ENCODE data around the gene PRDM11.
"Not testable (repeated sequence)": the region's sequence is repeated elsewhere in the genome, so short reads cannot be mapped to it uniquely, and the experiment has no call there.

The PRDM11 gene

GRCh38 chr11:45108070-45109064 lies 38.1 kb upstream of the PRDM11 start:
- H3K4me3 Mint-ChIP-seq = no peak overlapping the region
- H3K4me1 Mint-ChIP-seq = peaks cover 11 to 24% of the 10 kb centered on the region in 2 donors
- H3K27ac Mint-ChIP-seq = no peak overlapping the region
- H3K36me3 Mint-ChIP-seq = no peaks in the 10 kb centered on the region
- no peak for ATAC-seq (replicated peaks)
- DNase-seq = no peak
- peaks cover 26 to 44% of the 10 kb centered on the region in 2 donors for H3K27me3 Mint-ChIP-seq
- H3K9me3 Mint-ChIP-seq = no peaks in the 10 kb centered on the region

GRCh38 chr11:45109400-45109799 lies 37.0 kb upstream of the PRDM11 start:
- ATAC-seq (replicated peaks) (no peak), DNase-seq (no peak)
- peaks cover 27 to 48% of the 10 kb centered on the region in 2 donors for H3K27me3 Mint-ChIP-seq
- H3K4me1 Mint-ChIP-seq = peaks cover 15 to 29% of the 10 kb centered on the region in 2 donors
- H3K4me3 Mint-ChIP-seq = no peak overlapping the region
- no peaks in the 10 kb centered on the region for H3K36me3 Mint-ChIP-seq
- H3K27ac Mint-ChIP-seq = peak overlapping the region; percentile 5
- H3K9me3 Mint-ChIP-seq = no peaks in the 10 kb centered on the region

GRCh38 chr11:45110562-45110961 lies 35.9 kb upstream of the PRDM11 start:
- H3K36me3 Mint-ChIP-seq = no peaks in the 10 kb centered on the region
- H3K4me3 Mint-ChIP-seq = no peak overlapping the region
- peaks cover 15 to 27% of the 10 kb centered on the region in 2 donors for H3K4me1 Mint-ChIP-seq
- ATAC-seq (replicated peaks) (peak; percentile 55 to 64), DNase-seq (peak; percentile 35)
- peaks cover 0 to 2% of the 10 kb centered on the region in 2 donors for H3K9me3 Mint-ChIP-seq
- H3K27ac Mint-ChIP-seq = no peak overlapping the region
- peaks cover 33 to 52% of the 10 kb centered on the region in 2 donors for H3K27me3 Mint-ChIP-seq

- peaks cover 0 to 2% of the 10 kb centered on the region in 2 donors for H3K9me3 Mint-ChIP-seq
- peaks cover 42 to 74% of the 10 kb centered on the region in 2 donors for H3K27me3 Mint-ChIP-seq
- peak; percentile 89 for ATAC-seq (replicated peaks)
Observed at GRCh38 chr11:45113807-45114206, 32.6 kb upstream of the PRDM11 start.

GRCh38 chr11:45127836-45128235 lies 18.6 kb upstream of the PRDM11 start:
- H3K27me3 Mint-ChIP-seq = peaks cover 34 to 37% of the 10 kb centered on the region in 2 donors
- not testable (repeated sequence) for H3K36me3 Mint-ChIP-seq; ATAC-seq (replicated peaks); DNase-seq; H3K4me1 Mint-ChIP-seq; H3K27ac Mint-ChIP-seq; H3K9me3 Mint-ChIP-seq; H3K4me3 Mint-ChIP-seq

More at GRCh38 chr11:45113807-45114206, 32.6 kb upstream of the PRDM11 start:
- H3K36me3 Mint-ChIP-seq = no peaks in the 10 kb centered on the region
- H3K4me1 Mint-ChIP-seq = peaks cover 11 to 21% of the 10 kb centered on the region in 2 donors
- no peak overlapping the region for H3K4me3 Mint-ChIP-seq
- no peak for DNase-seq
- H3K27ac Mint-ChIP-seq = no peak overlapping the region

- Mint-ChIP-seq H3K4me3 (no peak overlapping the region), H3K27ac (no peak overlapping the region), H3K4me1 (no peaks in the 10 kb centered on the region), H3K9me3 (no peaks in the 10 kb centered on the region), H3K27me3 (peaks cover 49 to 64% of the 10 kb centered on the region in 2 donors), H3K36me3 (no peaks in the 10 kb centered on the region)
- ATAC-seq (replicated peaks) (no peak), DNase-seq (no peak)
Observed at GRCh38 chr11:45133878-45134277, 12.6 kb upstream of the PRDM11 start.

GRCh38 chr11:45141171-45141570 lies 5.3 kb upstream of the PRDM11 start:
- peak; percentile 87 to 90 for ATAC-seq (replicated peaks)
- H3K9me3 Mint-ChIP-seq = no peaks in the 10 kb centered on the region
- peaks cover 10 to 22% of the 10 kb centered on the region in 2 donors for H3K4me1 Mint-ChIP-seq
- H3K36me3 Mint-ChIP-seq = no peaks in the 10 kb centered on the region
- no peak for DNase-seq
- no peak overlapping the region for H3K4me3 Mint-ChIP-seq
- H3K27me3 Mint-ChIP-seq = peaks cover 33 to 62% of the 10 kb centered on the region in 2 donors
- H3K27ac Mint-ChIP-seq = no peak overlapping the region

- H3K27me3 Mint-ChIP-seq = peaks cover 33 to 61% of the 10 kb centered on the region in 2 donors
- H3K4me3 Mint-ChIP-seq = no peak overlapping the region
- peaks cover 10 to 25% of the 10 kb centered on the region in 2 donors for H3K4me1 Mint-ChIP-seq
- DNase-seq (no peak), ATAC-seq (replicated peaks) (peak; percentile 2 to 24)
- H3K36me3 Mint-ChIP-seq = no peaks in the 10 kb centered on the region
- no peaks in the 10 kb centered on the region for H3K9me3 Mint-ChIP-seq
- no peak overlapping the region for H3K27ac Mint-ChIP-seq
Observed at GRCh38 chr11:45141631-45142030, 4.8 kb upstream of the PRDM11 start.

GRCh38 chr11:45142241-45143055 lies 4.0 kb upstream of the PRDM11 start:
- DNase-seq (no peak), ATAC-seq (replicated peaks) (no peak)
- Mint-ChIP-seq H3K4me1 (peaks cover 10 to 27% of the 10 kb centered on the region in 2 donors), H3K27me3 (peaks cover 33 to 61% of the 10 kb centered on the region in 2 donors), H3K9me3 (no peaks in the 10 kb centered on the region), H3K4me3 (no peak overlapping the region), H3K27ac (no peak overlapping the region), H3K36me3 (no peaks in the 10 kb centered on the region)

GRCh38 chr11:45143494-45143893 lies 2.9 kb upstream of the PRDM11 start:
- DNase-seq (no peak), ATAC-seq (replicated peaks) (no peak)
- H3K9me3 Mint-ChIP-seq = no peaks in the 10 kb centered on the region
- no peak overlapping the region for H3K4me3 Mint-ChIP-seq
- H3K27ac Mint-ChIP-seq = no peak overlapping the region
- peaks cover 18 to 37% of the 10 kb centered on the region in 2 donors for H3K4me1 Mint-ChIP-seq
- H3K36me3 Mint-ChIP-seq = no peaks in the 10 kb centered on the region
- peaks cover 27 to 53% of the 10 kb centered on the region in 2 donors for H3K27me3 Mint-ChIP-seq

- no peak for ATAC-seq (replicated peaks)
- Mint-ChIP-seq H3K9me3 (no peaks in the 10 kb centered on the region), H3K27ac (no peak overlapping the region), H3K4me3 (no peak overlapping the region), H3K36me3 (peaks cover 3 to 7% of the 10 kb centered on the region in 2 donors), H3K4me1 (peaks cover 24 to 45% of the 10 kb centered on the region in 2 donors), H3K27me3 (peaks cover 27 to 46% of the 10 kb centered on the region in 2 donors)
- no peak for DNase-seq
Observed at GRCh38 chr11:45144126-45145082, 2.0 kb upstream of the PRDM11 start.

GRCh38 chr11:45145083-45145378 lies 1.4 kb upstream of the PRDM11 start:
- peaks cover 26 to 47% of the 10 kb centered on the region in 2 donors for H3K4me1 Mint-ChIP-seq
- H3K27me3 Mint-ChIP-seq = peaks cover 23 to 46% of the 10 kb centered on the region in 2 donors
- ATAC-seq (replicated peaks) (no peak), DNase-seq (no peak)
- H3K27ac Mint-ChIP-seq = no peak overlapping the region
- H3K36me3 Mint-ChIP-seq = peaks cover 3 to 9% of the 10 kb centered on the region in 2 donors
- peak overlapping the region in 1 of 2 donors; percentile 94 for H3K4me3 Mint-ChIP-seq
- H3K9me3 Mint-ChIP-seq = no peaks in the 10 kb centered on the region

GRCh38 chr11:45145379-45146071 lies 914 bp upstream of the PRDM11 start:
- Mint-ChIP-seq H3K4me3 (peak overlapping the region; percentile 94 to 98), H3K27me3 (peaks cover 18 to 41% of the 10 kb centered on the region in 2 donors), H3K36me3 (peaks cover 4 to 14% of the 10 kb centered on the region in 2 donors), H3K9me3 (no peaks in the 10 kb centered on the region), H3K4me1 (peaks cover 31 to 52% of the 10 kb centered on the region in 2 donors), H3K27ac (peak overlapping the region; percentile 99)
- no peak for DNase-seq
- ATAC-seq (replicated peaks) = no peak
